Parathyroid adenoma (tissue), 2 donors: ENCODE results near the gene ACOT11.

Experiments
- H2AFZ ChIP-seq: fragments of 300-600 bp; sonication (generic); one replicate; pipeline ENCODE4 v1.7.0; 2017; ENCODE audit warnings: antibody characterized with exemption, mild to moderate bottlenecking
- H3K27ac ChIP-seq: fragments of 300-600 bp; sonication (generic); one replicate; pipeline ENCODE4 v1.7.0; 2017
- H3K27me3 ChIP-seq: fragments of 300-600 bp; sonication (generic); one replicate; pipeline ENCODE4 v1.7.0; 2017; ENCODE audit warnings: low read length; ENCODE audit not compliant: control insufficient read depth, insufficient read depth
- H3K36me3 ChIP-seq: fragments of 300-600 bp; sonication (generic); one replicate; pipeline ENCODE4 v1.7.0; 2017; ENCODE audit warnings: low read length; ENCODE audit not compliant: control insufficient read depth, insufficient read depth
- H3K4me1 ChIP-seq: fragments of 300-600 bp; sonication (generic); one replicate; pipeline ENCODE4 v1.7.0; 2017; ENCODE audit warnings: control low read depth
- H3K4me2 ChIP-seq: fragments of 300-600 bp; sonication (generic); one replicate; pipeline ENCODE4 v1.7.0; 2017; ENCODE audit warnings: low read length
- H3K4me3 ChIP-seq: fragments of 300-600 bp; sonication (generic); one replicate; pipeline ENCODE4 v1.7.0; 2017; ENCODE audit warnings: low read depth, low read length
- H3K79me2 ChIP-seq: fragments of 300-600 bp; sonication (generic); one replicate; pipeline ENCODE4 v1.7.0; 2017; ENCODE audit warnings: control low read depth
- H3K9ac ChIP-seq: fragments of 300-600 bp; sonication (generic); one replicate; pipeline ENCODE4 v1.7.0; 2017; ENCODE audit warnings: mild to moderate bottlenecking
- H3K9me3 ChIP-seq: fragments of 300-600 bp; sonication (generic); one replicate; pipeline ENCODE4 v1.7.0; 2017; ENCODE audit warnings: low read length; ENCODE audit not compliant: control insufficient read depth
- TF ChIP-seq, protein P1 (sequence below): fragments of 300-600 bp; sonication (generic); IDR thresholded peaks from one replicate; pipeline ENCODE4 v1.7.0; 2017; ENCODE audit warnings: antibody characterized with exemption, mild to moderate bottlenecking
- donor health status: primary hyperparathyroidism.

The ACOT11 gene

DNA sequence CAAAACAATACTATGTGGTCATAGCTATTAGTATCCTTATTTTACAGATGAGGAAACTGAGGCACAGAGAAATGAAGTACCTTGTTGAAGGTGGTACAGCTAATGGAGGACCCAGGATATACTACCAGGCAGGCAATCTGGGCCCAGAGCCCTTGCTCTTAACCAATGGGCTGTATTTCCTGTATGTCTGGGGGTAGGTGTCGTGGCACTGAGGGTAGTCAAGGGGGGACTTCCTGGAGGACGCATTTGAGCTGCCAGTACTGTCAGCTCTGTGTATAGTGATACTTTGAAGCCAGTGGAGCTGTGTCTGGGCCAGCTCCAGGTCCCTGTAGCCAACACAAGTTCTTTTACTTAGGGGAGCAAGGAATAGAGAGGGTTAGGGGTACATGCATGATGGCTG, 40.3 kb downstream of the ACOT11 start:
- Histone ChIP-seq H2AFZ (no peak overlapping the region), H3K4me3 (no peak overlapping the region), H3K4me1 (no peaks in the 10 kb centered on the region), H3K79me2 (no peaks in the 10 kb centered on the region), H3K9ac (no peak overlapping the region), H3K9me3 (no peaks in the 10 kb centered on the region), H3K36me3 (no peaks in the 10 kb centered on the region), H3K4me2 (no peak overlapping the region), H3K27ac (no peak overlapping the region), H3K27me3 (no peaks in the 10 kb centered on the region)
- TF ChIP-seq, protein P1, sequence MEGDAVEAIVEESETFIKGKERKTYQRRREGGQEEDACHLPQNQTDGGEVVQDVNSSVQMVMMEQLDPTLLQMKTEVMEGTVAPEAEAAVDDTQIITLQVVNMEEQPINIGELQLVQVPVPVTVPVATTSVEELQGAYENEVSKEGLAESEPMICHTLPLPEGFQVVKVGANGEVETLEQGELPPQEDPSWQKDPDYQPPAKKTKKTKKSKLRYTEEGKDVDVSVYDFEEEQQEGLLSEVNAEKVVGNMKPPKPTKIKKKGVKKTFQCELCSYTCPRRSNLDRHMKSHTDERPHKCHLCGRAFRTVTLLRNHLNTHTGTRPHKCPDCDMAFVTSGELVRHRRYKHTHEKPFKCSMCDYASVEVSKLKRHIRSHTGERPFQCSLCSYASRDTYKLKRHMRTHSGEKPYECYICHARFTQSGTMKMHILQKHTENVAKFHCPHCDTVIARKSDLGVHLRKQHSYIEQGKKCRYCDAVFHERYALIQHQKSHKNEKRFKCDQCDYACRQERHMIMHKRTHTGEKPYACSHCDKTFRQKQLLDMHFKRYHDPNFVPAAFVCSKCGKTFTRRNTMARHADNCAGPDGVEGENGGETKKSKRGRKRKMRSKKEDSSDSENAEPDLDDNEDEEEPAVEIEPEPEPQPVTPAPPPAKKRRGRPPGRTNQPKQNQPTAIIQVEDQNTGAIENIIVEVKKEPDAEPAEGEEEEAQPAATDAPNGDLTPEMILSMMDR, result no peak

- H3K79me2 ChIP-seq, result no peaks in the 10 kb centered on the region
- no peaks in the 10 kb centered on the region for H3K9me3 ChIP-seq
Observed at GRCh38 chr1:54591127-54591756, 43.2 kb downstream of the ACOT11 start.

DNA sequence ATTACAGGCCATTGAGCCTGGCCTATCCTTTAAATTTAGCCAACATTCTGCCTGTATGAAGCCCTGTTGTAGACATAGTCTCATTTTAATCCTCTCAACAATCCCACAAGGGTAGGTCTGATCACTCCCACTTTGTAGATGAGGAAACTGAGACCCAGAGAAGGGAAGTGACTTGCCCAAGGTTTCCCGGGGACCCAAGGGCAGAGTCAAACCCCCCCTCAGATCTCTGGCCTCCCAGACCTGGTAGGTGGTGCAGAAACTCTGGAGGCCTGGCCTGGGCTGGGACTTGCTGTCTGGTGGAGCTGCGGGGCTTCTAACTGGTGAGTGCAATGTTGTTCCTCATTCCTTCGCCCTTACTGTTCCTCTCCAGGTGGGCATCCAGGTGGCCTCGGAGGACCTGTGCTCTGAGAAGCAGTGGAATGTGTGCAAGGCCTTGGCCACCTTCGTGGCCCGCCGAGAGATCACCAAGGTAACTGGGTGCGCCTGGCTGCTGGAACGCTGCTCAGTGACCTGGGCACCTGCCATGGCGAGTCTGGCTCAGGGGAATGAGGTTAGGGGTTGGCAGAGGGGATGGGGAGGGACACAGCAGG, 45.6 kb downstream of the ACOT11 start:
- TF ChIP-seq, protein P1, result no peak
- Histone ChIP-seq H3K9ac (no peak overlapping the region), H3K4me3 (no peak overlapping the region), H3K36me3 (no peaks in the 10 kb centered on the region), H3K79me2 (no peaks in the 10 kb centered on the region), H3K27ac (no peak overlapping the region), H3K4me1 (no peaks in the 10 kb centered on the region), H3K4me2 (no peak overlapping the region), H3K27me3 (no peaks in the 10 kb centered on the region), H2AFZ (no peak overlapping the region), H3K9me3 (no peaks in the 10 kb centered on the region)

More at GRCh38 chr1:54591127-54591756, 43.2 kb downstream of the ACOT11 start:
- TF ChIP-seq, protein P1, result no peak
- Histone ChIP-seq H3K4me1 (no peaks in the 10 kb centered on the region), H3K27ac (no peak overlapping the region), H3K27me3 (no peaks in the 10 kb centered on the region), H3K4me3 (no peak overlapping the region), H2AFZ (no peak overlapping the region), H3K9ac (no peak overlapping the region), H3K36me3 (no peaks in the 10 kb centered on the region), H3K4me2 (no peak overlapping the region)

DNA sequence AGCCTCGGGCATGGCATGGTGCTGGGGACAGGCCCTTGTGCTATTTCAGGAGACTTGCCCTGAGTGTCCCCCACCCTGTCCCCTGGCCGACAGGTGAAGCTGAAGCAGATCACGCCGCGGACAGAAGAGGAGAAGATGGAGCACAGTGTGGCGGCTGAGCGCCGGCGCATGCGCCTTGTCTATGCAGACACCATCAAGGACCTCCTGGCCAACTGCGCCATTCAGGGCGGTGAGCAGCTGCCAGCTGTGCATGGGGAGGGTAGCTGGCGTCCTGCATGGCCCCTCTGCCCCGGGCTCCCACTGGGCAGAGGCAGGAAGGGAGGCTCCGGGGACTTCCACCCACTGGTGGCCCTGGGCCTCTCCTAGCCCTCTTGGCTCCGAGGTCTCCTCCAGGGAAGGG, 46.4 kb downstream of the ACOT11 start:
- Histone ChIP-seq H3K4me3 (no peak overlapping the region), H3K9ac (no peak overlapping the region), H3K9me3 (no peaks in the 10 kb centered on the region), H2AFZ (no peak overlapping the region), H3K36me3 (no peaks in the 10 kb centered on the region), H3K27me3 (no peaks in the 10 kb centered on the region), H3K27ac (no peak overlapping the region), H3K79me2 (no peaks in the 10 kb centered on the region), H3K4me1 (no peaks in the 10 kb centered on the region), H3K4me2 (no peak overlapping the region)
- TF ChIP-seq, protein P1, result no peak
